PC-3 (cell line): Measurements from ENCODE around the gene SPEF1. TPM values are rescaled to one million over a fixed set of nuclear protein-coding genes. Genes with fewer than 3 reads are reported as not detected.

ENCODE experiments used
- ATAC-seq: fragments of 200-7000 bp; cut with Tn5 transposase; 2 replicates; pipeline ENCODE4 v1.9.1; 2020; ENCODE audit warnings: mild to moderate bottlenecking, moderate library complexity
- BruUV-seq: library from RNA; stranded (reverse); fragments of 400-500 nt; replicated peaks from 2 replicates; lab custom pipeline; 2021; lab: Mats Ljungman, UMichigan
- CTCF ChIA-PET: fragments of 300-600 bp; sonication (Branson Sonifier 250); formaldehyde crosslinking; loops from one replicate; lab custom pipeline; 2022; ENCODE audit warnings: antibody characterized with exemption; lab: Charles Lee
- POLR2A ChIA-PET: fragments of 300-600 bp; sonication (Branson Sonifier 250); formaldehyde crosslinking; loops from one replicate; lab custom pipeline; 2022; ENCODE audit warnings: antibody characterized with exemption; ENCODE audit not compliant: unreplicated experiment; lab: Charles Lee
- DNase-seq: peaks from one replicate; pipeline ENCODE4 v3.0.0-alpha.2; 2015
- H2AFZ ChIP-seq: fragments of 300-600 bp; sonication (generic); 2 replicates; pipeline ENCODE4 v1.6.0; 2016; ENCODE audit warnings: antibody characterized with exemption, low read length
- H3F3A ChIP-seq: fragments of 300-600 bp; sonication (generic); one replicate; pipeline ENCODE4 v1.6.0; 2017; ENCODE audit warnings: antibody characterized with exemption, low read length, control low read depth, mild to moderate bottlenecking; ENCODE audit not compliant: unreplicated experiment
- H3K27ac ChIP-seq: fragments of 300-600 bp; sonication (generic); 2 replicates; pipeline ENCODE4 v1.5.1; 2016; ENCODE audit warnings: mild to moderate bottlenecking, low read length
- H3K27me3 ChIP-seq: fragments of 300-600 bp; sonication (generic); 2 replicates; pipeline ENCODE4 v1.6.1; 2016; ENCODE audit warnings: low read length, mixed read lengths
- H3K36me3 ChIP-seq: fragments of 300-600 bp; sonication (generic); 2 replicates; pipeline ENCODE4 v1.6.1; 2016; ENCODE audit warnings: low read depth, mixed run types, low read length, mixed read lengths
- H3K4me1 ChIP-seq: fragments of 300-600 bp; sonication (generic); 2 replicates; pipeline ENCODE4 v1.5.1; 2016; ENCODE audit warnings: low read length; ENCODE audit not compliant: insufficient read depth
- H3K4me2 ChIP-seq: fragments of 300-600 bp; sonication (generic); 2 replicates; pipeline ENCODE4 v1.6.0; 2016; ENCODE audit warnings: low read length
- H3K4me3 ChIP-seq: fragments of 300-600 bp; sonication (generic); 2 replicates; pipeline ENCODE4 v1.5.1; 2016; ENCODE audit warnings: mild to moderate bottlenecking, low read length, mixed read lengths
- H3K79me2 ChIP-seq: fragments of 300-600 bp; sonication (generic); 2 replicates; pipeline ENCODE4 v1.6.1; 2017; ENCODE audit warnings: low read length, mixed read lengths
- H3K9ac ChIP-seq: fragments of 300-600 bp; sonication (generic); 2 replicates; pipeline ENCODE4 v1.6.0; 2016; ENCODE audit warnings: mild to moderate bottlenecking, low read length
- H3K9me2 ChIP-seq: fragments of 300-600 bp; sonication (generic); replicated peaks from 2 replicates; pipeline ENCODE4 v1.6.1; 2016; ENCODE audit warnings: mixed run types, low read length, mixed read lengths
- H3K9me3 ChIP-seq: fragments of 300-600 bp; sonication (generic); 2 replicates; pipeline ENCODE4 v1.6.1; 2016; ENCODE audit warnings: low read length, mixed read lengths
- H4K20me1 ChIP-seq: fragments of 300-600 bp; sonication (generic); 2 replicates; pipeline ENCODE4 v1.6.1; 2016; ENCODE audit warnings: low read length, mixed read lengths
- EZH2 ChIP-seq: fragments of 300-600 bp; sonication (generic); IDR thresholded peaks from one replicate; pipeline ENCODE4 v1.6.1; 2017; ENCODE audit warnings: antibody characterized with exemption, mild to moderate bottlenecking, low read length; ENCODE audit not compliant: unreplicated experiment
- EZH2phosphoT487 ChIP-seq: fragments of 300-600 bp; sonication (generic); IDR thresholded peaks from 2 replicates; pipeline ENCODE4 v1.6.1; 2018; ENCODE audit warnings: mild to moderate bottlenecking, antibody characterized with exemption, low read length, borderline replicate concordance
- intact Hi-C: fragments of 100-400 bp; cut with micrococcal nuclease; formaldehyde crosslinking; loops from 2 replicates; pipeline ENCODE4 v1.9.0; 2023
- total RNA-seq: library from RNA; depleted of rRNA; stranded (reverse); fragments of >200 nt; gene quantifications from 2 replicates; pipeline ENCODE4 v1.2.3, GENCODE V29; 2014
- TF ChIP-seq, protein P1 (sequence below): fragments of 300-600 bp; sonication (generic); conservative IDR thresholded peaks from 2 replicates; pipeline ENCODE4 v1.5.1; 2017; ENCODE audit warnings: antibody characterized with exemption, low read depth, mild to moderate bottlenecking, low read length

The SPEF1 gene
- total RNA-seq, 1 experiment from 2014 or later, result 2.0 TPM

- ChIA-PET POLR2A (no interaction called here), CTCF (no interaction called here)
- no peaks in the 10 kb centered on the region for H3K79me2 ChIP-seq
- H3K9me2 ChIP-seq, result no peaks in the 10 kb centered on the region
- DNase-seq, result no peak
- H3K27ac ChIP-seq, result no peak overlapping the region
- no peaks in the 10 kb centered on the region for H3K27me3 ChIP-seq
- H3F3A ChIP-seq, result no peaks in the 10 kb centered on the region
- BruUV-seq, result no TSS peak
- no peak overlapping the region for H3K4me3 ChIP-seq
- H3K9me3 ChIP-seq, result no peaks in the 10 kb centered on the region
- no peaks in the 10 kb centered on the region for H4K20me1 ChIP-seq
- H3K4me1 ChIP-seq, result no peaks in the 10 kb centered on the region
- no peak for TF ChIP-seq EZH2phosphoT487
- no peak for TF ChIP-seq EZH2
- TF ChIP-seq, protein P1, sequence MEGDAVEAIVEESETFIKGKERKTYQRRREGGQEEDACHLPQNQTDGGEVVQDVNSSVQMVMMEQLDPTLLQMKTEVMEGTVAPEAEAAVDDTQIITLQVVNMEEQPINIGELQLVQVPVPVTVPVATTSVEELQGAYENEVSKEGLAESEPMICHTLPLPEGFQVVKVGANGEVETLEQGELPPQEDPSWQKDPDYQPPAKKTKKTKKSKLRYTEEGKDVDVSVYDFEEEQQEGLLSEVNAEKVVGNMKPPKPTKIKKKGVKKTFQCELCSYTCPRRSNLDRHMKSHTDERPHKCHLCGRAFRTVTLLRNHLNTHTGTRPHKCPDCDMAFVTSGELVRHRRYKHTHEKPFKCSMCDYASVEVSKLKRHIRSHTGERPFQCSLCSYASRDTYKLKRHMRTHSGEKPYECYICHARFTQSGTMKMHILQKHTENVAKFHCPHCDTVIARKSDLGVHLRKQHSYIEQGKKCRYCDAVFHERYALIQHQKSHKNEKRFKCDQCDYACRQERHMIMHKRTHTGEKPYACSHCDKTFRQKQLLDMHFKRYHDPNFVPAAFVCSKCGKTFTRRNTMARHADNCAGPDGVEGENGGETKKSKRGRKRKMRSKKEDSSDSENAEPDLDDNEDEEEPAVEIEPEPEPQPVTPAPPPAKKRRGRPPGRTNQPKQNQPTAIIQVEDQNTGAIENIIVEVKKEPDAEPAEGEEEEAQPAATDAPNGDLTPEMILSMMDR, result no peak
- H3K4me2 ChIP-seq, result no peak overlapping the region
- ATAC-seq, result 0 out of 2 replicates have a peak, but pooled peaks have one; percentile 11
- H2AFZ ChIP-seq, result no peak overlapping the region
- no peaks in the 10 kb centered on the region for H3K36me3 ChIP-seq
- no peak overlapping the region for H3K9ac ChIP-seq
- intact Hi-C loops, result no loop called here
Measured at GRCh38 chr20:3739054-3739925, 42.0 kb downstream of the SPEF1 start.

DNA sequence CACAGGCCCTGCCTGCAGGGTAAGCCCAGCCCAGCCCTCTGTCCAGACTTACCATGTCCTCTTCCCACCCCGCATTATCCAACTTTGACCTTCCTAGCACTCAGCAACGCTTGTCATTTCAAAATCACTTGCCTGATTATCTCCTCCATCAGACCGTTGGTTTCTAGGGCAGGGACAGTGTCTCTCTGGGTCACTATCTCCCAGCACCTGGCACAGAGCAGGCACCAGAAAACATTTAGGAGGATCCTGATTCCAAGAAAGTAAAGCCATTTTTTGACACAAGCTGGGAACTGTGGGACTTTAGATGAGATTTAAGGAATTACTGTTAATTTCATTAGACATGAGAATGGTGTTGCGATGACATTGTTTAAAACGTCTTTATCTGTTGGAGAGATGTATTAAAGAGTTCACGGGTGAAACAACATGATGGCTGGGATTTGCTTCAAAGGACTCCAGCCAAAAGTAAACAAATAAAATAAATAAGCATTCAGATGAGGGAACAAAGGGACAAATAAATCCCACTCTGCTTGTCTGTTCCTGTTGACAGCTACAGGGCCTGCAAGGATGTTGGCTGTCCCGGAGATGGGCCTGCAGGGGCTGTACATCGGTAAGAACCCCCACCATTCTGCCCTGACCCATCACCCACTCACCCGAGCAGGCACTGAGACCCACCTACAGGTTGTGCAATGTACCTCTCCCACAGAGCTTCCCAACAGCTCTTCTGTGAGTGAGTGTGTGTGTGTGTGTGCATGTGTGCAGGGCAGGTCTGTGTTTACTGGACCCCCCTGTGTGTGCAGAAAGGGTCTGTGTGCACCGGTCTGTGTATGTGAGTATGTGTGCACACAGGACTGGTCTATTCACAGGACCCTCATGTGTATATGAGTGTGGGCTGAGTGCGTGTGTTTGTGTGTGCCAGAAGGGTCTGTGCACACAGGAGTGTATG is 42.9 kb downstream of the SPEF1 start:
- no peaks in the 10 kb centered on the region for H3K4me1 ChIP-seq
- intact Hi-C loops, result no loop called here
- H3F3A ChIP-seq, result no peaks in the 10 kb centered on the region
- no peak overlapping the region for H2AFZ ChIP-seq
- H3K79me2 ChIP-seq, result no peaks in the 10 kb centered on the region
- H4K20me1 ChIP-seq, result no peaks in the 10 kb centered on the region
- no peak overlapping the region for H3K9ac ChIP-seq
- ChIA-PET POLR2A (interaction anchor here (0.6 kb wide), 1 partner anchor 43 kb away, joined by 3 read pairs; the partner anchor contains the start of gene SPEF1), CTCF (no interaction called here)
- DNase-seq (no peak), ATAC-seq (no peak)
- no peak overlapping the region for H3K4me2 ChIP-seq
- BruUV-seq, result no TSS peak
- no peaks in the 10 kb centered on the region for H3K36me3 ChIP-seq
- TF ChIP-seq, protein P1, result no peak
- TF ChIP-seq EZH2phosphoT487 (no peak), EZH2 (no peak)
- H3K27me3 ChIP-seq, result no peaks in the 10 kb centered on the region
- no peaks in the 10 kb centered on the region for H3K9me3 ChIP-seq
- H3K27ac ChIP-seq, result no peak overlapping the region
- no peak overlapping the region for H3K4me3 ChIP-seq
- H3K9me2 ChIP-seq, result no peaks in the 10 kb centered on the region
